ENCODE results near the gene FOXP1. TPM values are rescaled to one million over a fixed set of nuclear protein-coding genes. Genes with fewer than 3 reads are reported as not detected.

FOXP1 gene
- total RNA-seq, 1 donor from 2014 or later: 31.1 TPM

GRCh38 chr3:71428841-71429596 lies 154.5 kb downstream of the FOXP1 start:
- Mint-ChIP-seq H3K4me3 (ENCODE audit: unreplicated experiment) (no peak overlapping the region), H3K36me3 (ENCODE audit: unreplicated experiment) (peaks cover 11% of the 10 kb centered on the region), H3K4me1 (ENCODE audit: low read depth, unreplicated experiment) (peaks cover 10% of the 10 kb centered on the region), H3K27me3 (ENCODE audit: unreplicated experiment) (peaks cover 4% of the 10 kb centered on the region), H3K27ac (ENCODE audit: unreplicated experiment) (no peak overlapping the region), H3K9me3 (ENCODE audit: unreplicated experiment) (peaks cover 5% of the 10 kb centered on the region)
- DNase-seq: no peak
- TF ChIP-seq, protein P1, sequence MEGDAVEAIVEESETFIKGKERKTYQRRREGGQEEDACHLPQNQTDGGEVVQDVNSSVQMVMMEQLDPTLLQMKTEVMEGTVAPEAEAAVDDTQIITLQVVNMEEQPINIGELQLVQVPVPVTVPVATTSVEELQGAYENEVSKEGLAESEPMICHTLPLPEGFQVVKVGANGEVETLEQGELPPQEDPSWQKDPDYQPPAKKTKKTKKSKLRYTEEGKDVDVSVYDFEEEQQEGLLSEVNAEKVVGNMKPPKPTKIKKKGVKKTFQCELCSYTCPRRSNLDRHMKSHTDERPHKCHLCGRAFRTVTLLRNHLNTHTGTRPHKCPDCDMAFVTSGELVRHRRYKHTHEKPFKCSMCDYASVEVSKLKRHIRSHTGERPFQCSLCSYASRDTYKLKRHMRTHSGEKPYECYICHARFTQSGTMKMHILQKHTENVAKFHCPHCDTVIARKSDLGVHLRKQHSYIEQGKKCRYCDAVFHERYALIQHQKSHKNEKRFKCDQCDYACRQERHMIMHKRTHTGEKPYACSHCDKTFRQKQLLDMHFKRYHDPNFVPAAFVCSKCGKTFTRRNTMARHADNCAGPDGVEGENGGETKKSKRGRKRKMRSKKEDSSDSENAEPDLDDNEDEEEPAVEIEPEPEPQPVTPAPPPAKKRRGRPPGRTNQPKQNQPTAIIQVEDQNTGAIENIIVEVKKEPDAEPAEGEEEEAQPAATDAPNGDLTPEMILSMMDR (IDR thresholded peaks at IDR 0.05; ENCODE audit: partially characterized antibody, unreplicated experiment): no peak

DNA sequence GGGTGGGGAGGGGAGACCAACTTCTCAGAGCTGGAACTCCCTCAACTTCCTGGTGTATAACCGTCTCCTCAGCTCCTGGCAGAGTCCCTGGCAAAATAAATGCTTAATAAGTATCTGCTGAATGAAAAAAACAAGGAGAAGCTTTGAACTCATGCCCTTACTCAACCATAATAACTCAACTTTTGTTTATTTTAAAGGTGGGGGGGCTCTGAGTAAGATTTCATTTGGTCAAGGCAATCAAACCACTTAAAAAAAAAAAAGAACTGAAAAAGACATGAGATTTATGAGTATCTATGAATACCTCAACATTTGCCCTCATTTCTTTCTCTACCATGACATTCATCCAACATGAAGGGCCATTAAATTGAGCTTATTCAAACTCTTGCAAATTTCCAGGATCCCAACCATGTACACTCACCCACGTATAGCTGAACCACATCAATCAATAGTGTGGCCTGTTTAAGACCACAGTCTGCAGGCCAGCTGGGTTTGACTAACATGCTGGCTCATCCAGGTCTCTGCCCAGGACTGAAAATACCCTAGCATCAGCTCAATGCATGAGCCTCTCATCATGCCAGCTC lies 157.9 kb downstream of the FOXP1 start:
- peaks cover 4% of the 10 kb centered on the region for H3K27me3 Mint-ChIP-seq (ENCODE audit: unreplicated experiment)
- H3K4me1 Mint-ChIP-seq (ENCODE audit: low read depth, unreplicated experiment): peaks cover 10% of the 10 kb centered on the region
- peaks cover 11% of the 10 kb centered on the region for H3K36me3 Mint-ChIP-seq (ENCODE audit: unreplicated experiment)
- no peak overlapping the region for H3K4me3 Mint-ChIP-seq (ENCODE audit: unreplicated experiment)
- H3K27ac Mint-ChIP-seq (ENCODE audit: unreplicated experiment): no peak overlapping the region
- TF ChIP-seq, protein P1 (IDR thresholded peaks at IDR 0.05; ENCODE audit: partially characterized antibody, unreplicated experiment): no peak
- H3K9me3 Mint-ChIP-seq (ENCODE audit: unreplicated experiment): peaks cover 5% of the 10 kb centered on the region
- DNase-seq: no peak

- no peak overlapping the region for H3K4me3 Mint-ChIP-seq (ENCODE audit: unreplicated experiment)
- TF ChIP-seq, protein P1 (IDR thresholded peaks at IDR 0.05; ENCODE audit: partially characterized antibody, unreplicated experiment): no peak
- H3K36me3 Mint-ChIP-seq (ENCODE audit: unreplicated experiment): peaks cover 11% of the 10 kb centered on the region
- H3K9me3 Mint-ChIP-seq (ENCODE audit: unreplicated experiment): peaks cover 5% of the 10 kb centered on the region
- no peaks in the 10 kb centered on the region for H3K4me1 Mint-ChIP-seq (ENCODE audit: low read depth, unreplicated experiment)
- H3K27me3 Mint-ChIP-seq (ENCODE audit: unreplicated experiment): peaks cover 4% of the 10 kb centered on the region
- no peak overlapping the region for H3K27ac Mint-ChIP-seq (ENCODE audit: unreplicated experiment)
- DNase-seq: no peak
These were observed 160.2 kb downstream of the FOXP1 start for GRCh38 chr3:71423151-71423906.

GRCh38 chr3:71421820-71422566 lies 161.5 kb downstream of the FOXP1 start:
- H3K27ac Mint-ChIP-seq (ENCODE audit: unreplicated experiment): no peak overlapping the region
- peaks cover 1% of the 10 kb centered on the region for H3K27me3 Mint-ChIP-seq (ENCODE audit: unreplicated experiment)
- peaks cover 3% of the 10 kb centered on the region for H3K9me3 Mint-ChIP-seq (ENCODE audit: unreplicated experiment)
- H3K4me1 Mint-ChIP-seq (ENCODE audit: low read depth, unreplicated experiment): peaks cover 2% of the 10 kb centered on the region
- TF ChIP-seq, protein P1 (IDR thresholded peaks at IDR 0.05; ENCODE audit: partially characterized antibody, unreplicated experiment): no peak
- no peak for DNase-seq
- H3K36me3 Mint-ChIP-seq (ENCODE audit: unreplicated experiment): peaks cover under 1% of the 10 kb centered on the region
- no peak overlapping the region for H3K4me3 Mint-ChIP-seq (ENCODE audit: unreplicated experiment)

Measured in glutamatergic neuron (in vitro differentiated cells).